ENCODE results near the gene ECI2. TPM values are rescaled to one million over a fixed set of nuclear protein-coding genes. Genes with fewer than 3 reads are reported as not detected.

The ECI2 gene
- total RNA-seq, 6 experiments from 2014 or later, result 76.4 to 140 (median 111) TPM

- ATAC-seq, result peak in 1 of 4 donors; percentile 38
- DNase-seq, result no peak
- H3K4me1 ChIP-seq, result no peaks in the 10 kb centered on the region
- no peak overlapping the region for H3K4me3 ChIP-seq
- no peaks in the 10 kb centered on the region for H3K27me3 ChIP-seq
- H3K36me3 ChIP-seq, result no peaks in the 10 kb centered on the region
- intact Hi-C loops (cut with DNase I), result no loop called here
- no peak overlapping the region for H3K27ac ChIP-seq
- 93% methylated on average over 2 of the region's 4 CpGs for WGBS (ENCODE audit: insufficient coverage, low coverage, low lambda C conversion rate, missing lambda C conversion rate)
- TF ChIP-seq POLR2A (IDR thresholded peaks at IDR 0.05), result no peak
- no peak for TF ChIP-seq CTCF (IDR thresholded peaks at IDR 0.05)
- H3K9me3 ChIP-seq, result no peaks in the 10 kb centered on the region
Measured at GRCh38 chr6:4164117-4164442, 28.7 kb upstream of the ECI2 start.

- H3K4me1 ChIP-seq, result no peaks in the 10 kb centered on the region
- ATAC-seq (no peak), DNase-seq (no peak)
- H3K27ac ChIP-seq, result no peak overlapping the region
- intact Hi-C loops (cut with DNase I), result no loop called here
- H3K36me3 ChIP-seq, result no peaks in the 10 kb centered on the region
- H3K27me3 ChIP-seq, result no peaks in the 10 kb centered on the region
- no peak for TF ChIP-seq CTCF (IDR thresholded peaks at IDR 0.05)
- no peak for TF ChIP-seq POLR2A (IDR thresholded peaks at IDR 0.05)
- no peaks in the 10 kb centered on the region for H3K9me3 ChIP-seq
- no peak overlapping the region for H3K4me3 ChIP-seq
- WGBS (ENCODE audit: insufficient coverage, low coverage, low lambda C conversion rate, missing lambda C conversion rate), result 88% methylated on average over 10 of the region's 10 CpGs
Measured at GRCh38 chr6:4163408-4164116, 28.2 kb upstream of the ECI2 start.

- H3K4me1 ChIP-seq, result no peaks in the 10 kb centered on the region
- DNase-seq (no peak), ATAC-seq (no peak)
- no peak overlapping the region for H3K27ac ChIP-seq
- no peaks in the 10 kb centered on the region for H3K27me3 ChIP-seq
- WGBS (ENCODE audit: insufficient coverage, low coverage, low lambda C conversion rate, missing lambda C conversion rate), result 91% methylated on average over 1 of the region's 1 CpG
- no peaks in the 10 kb centered on the region for H3K36me3 ChIP-seq
- H3K9me3 ChIP-seq, result no peaks in the 10 kb centered on the region
- TF ChIP-seq POLR2A (IDR thresholded peaks at IDR 0.05), result no peak
- no peak for TF ChIP-seq CTCF (IDR thresholded peaks at IDR 0.05)
- intact Hi-C loops (cut with DNase I), result no loop called here
- H3K4me3 ChIP-seq, result no peak overlapping the region
Measured at GRCh38 chr6:4162370-4162769, 27.0 kb upstream of the ECI2 start.

- no peak for ATAC-seq
- no peak overlapping the region for H3K4me3 ChIP-seq
- H3K27ac ChIP-seq, result no peak overlapping the region
- TF ChIP-seq POLR2A (IDR thresholded peaks at IDR 0.05) (no peak), CTCF (IDR thresholded peaks at IDR 0.05) (no peak)
- intact Hi-C loops (cut with DNase I), result loop anchor here in 1 of 2 donors (10.0 kb wide), 1 partner anchor 105 kb away; no protein-coding TSS in a partner anchor
- 61% methylated on average over 7 of the region's 7 CpGs for WGBS (ENCODE audit: insufficient coverage, low coverage, low lambda C conversion rate, missing lambda C conversion rate)
- no peaks in the 10 kb centered on the region for H3K9me3 ChIP-seq
- H3K27me3 ChIP-seq, result no peaks in the 10 kb centered on the region
- no peak for DNase-seq
- H3K36me3 ChIP-seq, result no peaks in the 10 kb centered on the region
- H3K4me1 ChIP-seq, result no peaks in the 10 kb centered on the region
Measured at GRCh38 chr6:4159491-4159890, 24.1 kb upstream of the ECI2 start.
